B cell (primary cell): ENCODE data around the gene NIPSNAP2. TPM values are rescaled to one million over a fixed set of nuclear protein-coding genes. Genes with fewer than 3 reads are reported as not detected.

Source experiments
- ATAC-seq: fragments of 200-7000 bp; cut with Tn5 transposase; one replicate; pipeline ENCODE4 v1.10.0; 2021; ENCODE audit warnings: low read depth, mild to moderate bottlenecking, moderate number of reproducible peaks, moderate library complexity
- CTCF ChIA-PET: fragments of 350-600 bp; sonication (Branson Sonifier 250); formaldehyde crosslinking; loops from one replicate; lab custom pipeline; 2021; ENCODE audit warnings: antibody characterized with exemption, inconsistent platforms; lab: Charles Lee
- POLR2A ChIA-PET: fragments of 350-600 bp; sonication (Branson Sonifier 250); formaldehyde crosslinking; loops from one replicate; lab custom pipeline; 2021; ENCODE audit warnings: antibody characterized with exemption; lab: Charles Lee
- DNase-seq: peaks from one replicate; pipeline ENCODE4 v3.0.0; 2013
- H2AFZ ChIP-seq: 2 replicates; pipeline ENCODE4 v1.6.1; 2012; ENCODE audit warnings: mild to moderate bottlenecking, low read depth, low read length; ENCODE audit not compliant: insufficient read depth, poor library complexity, severe bottlenecking
- H3K27ac ChIP-seq, 2 donors: 1 replicate in 1 of 2; 2 replicates in 1 of 2; pipeline ENCODE4 v1.5.1; 2012 to 2013; ENCODE audit warnings: low read length in 2 of 2, mild to moderate bottlenecking in 2 of 2, moderate library complexity in 1 of 2
- H3K27me3 ChIP-seq, 4 experiments: fragments of 200-600 bp in 1 of 4; sonication (generic) in 1 of 4; replicated peaks in 1 of 4; 1 replicate in 2 of 4; 2 replicates in 2 of 4; pipeline versions ENCODE4 v1.6.1 to v1.7.0; 2013 to 2016; ENCODE audit warnings: low read length in 3 of 4, mild to moderate bottlenecking in 2 of 4, mixed read lengths in 1 of 4, moderate library complexity in 1 of 4; ENCODE audit not compliant: insufficient read depth in 4 of 4, control insufficient read depth in 3 of 4; ENCODE audit errors: control extremely low read depth in 1 of 4
- H3K36me3 ChIP-seq, 2 experiments: replicated peaks in 1 of 2; 1 replicate in 1 of 2; 2 replicates in 1 of 2; pipeline versions ENCODE4 v1.6.1 to v1.7.1; 2013; ENCODE audit warnings: low read length in 1 of 2; ENCODE audit not compliant: insufficient read depth in 2 of 2, control insufficient read depth in 1 of 2; ENCODE audit errors: control extremely low read depth in 1 of 2, extremely low read depth in 1 of 2
- H3K4me1 ChIP-seq, 2 donors: fragments of 200-600 bp in 1 of 2; sonication (generic) in 1 of 2; 1 replicate in 1 of 2; 2 replicates in 1 of 2; pipeline versions ENCODE4 v1.5.1 to v1.6.1; 2013 to 2017; ENCODE audit warnings: low read length in 2 of 2; ENCODE audit not compliant: control insufficient read depth in 2 of 2, insufficient read depth in 2 of 2
- H3K4me2 ChIP-seq: replicated peaks from 2 replicates; pipeline ENCODE3; 2012; ENCODE audit warnings: mild to moderate bottlenecking, low read depth, low read length; ENCODE audit not compliant: poor library complexity, severe bottlenecking
- H3K4me3 ChIP-seq, 5 experiments: fragments of 200-600 bp in 1 of 5; sonication (generic) in 1 of 5; 1 replicate in 3 of 5; 2 replicates in 2 of 5; pipeline versions ENCODE4 v1.5.1 to v1.7.0; 2011 to 2016; ENCODE audit warnings: low read length in 4 of 5, mild to moderate bottlenecking in 4 of 5, low read depth in 2 of 5, control low read depth in 1 of 5, moderate library complexity in 1 of 5; ENCODE audit not compliant: insufficient read depth in 1 of 5; ENCODE audit errors: control extremely low read depth in 1 of 5, extremely low read depth in 1 of 5
- H3K79me2 ChIP-seq: fragments of 200-600 bp; sonication (generic); one replicate; pipeline ENCODE4 v1.6.0; 2016; ENCODE audit warnings: low read length; ENCODE audit not compliant: control insufficient read depth, insufficient read depth
- H3K9ac ChIP-seq: fragments of 200-600 bp; sonication (generic); 2 replicates; pipeline ENCODE4 v1.6.1; 2017; ENCODE audit warnings: mild to moderate bottlenecking, low read length, moderate library complexity
- H3K9me3 ChIP-seq, 3 donors: one replicate each; pipeline versions ENCODE4 v1.6.1 to v1.7.1; 2013; ENCODE audit warnings: low read length in 2 of 3; ENCODE audit not compliant: control insufficient read depth in 2 of 3, insufficient read depth in 1 of 3; ENCODE audit errors: control extremely low read depth in 1 of 3
- H4K20me1 ChIP-seq: 2 replicates; pipeline ENCODE4 v1.6.0; 2012; ENCODE audit warnings: mild to moderate bottlenecking, low read length; ENCODE audit not compliant: insufficient read depth, control insufficient read depth, poor library complexity, severe bottlenecking
- H3K27ac Mint-ChIP-seq: one replicate; pipeline ENCODE4 v1.8.0; 2021; ENCODE audit warnings: mixed read lengths
- H3K27me3 Mint-ChIP-seq: one replicate; pipeline ENCODE4 v1.8.0; 2021; ENCODE audit warnings: mixed read lengths
- H3K4me1 Mint-ChIP-seq: one replicate; pipeline ENCODE4 v1.8.0; 2021; ENCODE audit warnings: mixed read lengths
- H3K4me3 Mint-ChIP-seq: one replicate; pipeline ENCODE4 v1.8.0; 2021; ENCODE audit warnings: mixed read lengths
- H3K9me3 Mint-ChIP-seq: one replicate; pipeline ENCODE4 v1.8.0; 2022; ENCODE audit warnings: mixed read lengths; ENCODE audit not compliant: insufficient read depth
- EZH2 ChIP-seq: IDR thresholded peaks from 2 replicates; pipeline ENCODE4 v1.6.1; 2012; ENCODE audit warnings: borderline replicate concordance, low read depth, mild to moderate bottlenecking, moderate library complexity, low read length; ENCODE audit not compliant: insufficient read depth, poor library complexity, severe bottlenecking
- WGBS: methylation state at CpG from one replicate; pipeline ENCODE4 v1.1.5; 2013; ENCODE audit warnings: missing lambda C conversion rate; ENCODE audit not compliant: insufficient coverage; 5-methylcytosine and 5-hydroxymethylcytosine counted together
- intact Hi-C: fragments of 100-400 bp; cut with micrococcal nuclease; formaldehyde crosslinking; loops from one replicate; pipeline ENCODE4 v1.10.0; 2022
- polyA plus RNA-seq: library from polyadenylated mRNA; depleted of rRNA; stranded (reverse); fragments of >200 nt; gene quantifications from 2 replicates; pipeline ENCODE4 v1.2.3, GENCODE V29; 2012
- total RNA-seq, 2 donors: library from RNA; stranded (reverse); fragments of 120-200 nt in 1 of 2; gene quantifications; 1 replicate in 1 of 2; 2 replicates in 1 of 2; pipeline versions ENCODE4 v1.2.3 to v1.2.4, GENCODE V29; 2013 to 2022
- TF ChIP-seq, protein P1 (sequence below): fragments of 200-600 bp; IDR thresholded peaks from one replicate; pipeline ENCODE4 v1.8.0; 2022; ENCODE audit warnings: antibody characterized with exemption, mild to moderate bottlenecking

NIPSNAP2 gene
- total and polyA plus RNA-seq, 2 donors (not counting 1 experiment from before 2014, with no cell fraction given): 19.6 to 40.4 TPM

GRCh38 chr7:55970561-55970960, 6.2 kb downstream of the NIPSNAP2 start:
- H3K27ac ChIP-seq: no peak overlapping the region
- H3K4me1 Mint-ChIP-seq: peaks cover 34% of the 10 kb centered on the region
- H3K27me3 Mint-ChIP-seq: no peaks in the 10 kb centered on the region
- no peak overlapping the region for H3K4me3 ChIP-seq
- 96% methylated on average over 7 of the region's 7 CpGs for WGBS
- peaks cover 2 to 3% of the 10 kb centered on the region in 2 experiments for H3K36me3 ChIP-seq
- intact Hi-C loops: no loop called here
- no peak overlapping the region for H3K9ac ChIP-seq
- CTCF ChIA-PET: no interaction called here
- H3K9me3 ChIP-seq: no peaks in the 10 kb centered on the region
- no peak overlapping the region for H3K27ac Mint-ChIP-seq
- H2AFZ ChIP-seq: no peak overlapping the region
- peaks cover 56% of the 10 kb centered on the region for H3K79me2 ChIP-seq
- peaks cover 45% of the 10 kb centered on the region for H4K20me1 ChIP-seq
- H3K9me3 Mint-ChIP-seq: no peaks in the 10 kb centered on the region
- POLR2A ChIA-PET: no interaction called here
- no peaks in the 10 kb centered on the region for H3K27me3 ChIP-seq
- no peak overlapping the region for H3K4me3 Mint-ChIP-seq
- H3K4me2 ChIP-seq: no peak overlapping the region
- no peak for DNase-seq
- ATAC-seq: no peak
- no peak for TF ChIP-seq EZH2
- TF ChIP-seq, protein P1, sequence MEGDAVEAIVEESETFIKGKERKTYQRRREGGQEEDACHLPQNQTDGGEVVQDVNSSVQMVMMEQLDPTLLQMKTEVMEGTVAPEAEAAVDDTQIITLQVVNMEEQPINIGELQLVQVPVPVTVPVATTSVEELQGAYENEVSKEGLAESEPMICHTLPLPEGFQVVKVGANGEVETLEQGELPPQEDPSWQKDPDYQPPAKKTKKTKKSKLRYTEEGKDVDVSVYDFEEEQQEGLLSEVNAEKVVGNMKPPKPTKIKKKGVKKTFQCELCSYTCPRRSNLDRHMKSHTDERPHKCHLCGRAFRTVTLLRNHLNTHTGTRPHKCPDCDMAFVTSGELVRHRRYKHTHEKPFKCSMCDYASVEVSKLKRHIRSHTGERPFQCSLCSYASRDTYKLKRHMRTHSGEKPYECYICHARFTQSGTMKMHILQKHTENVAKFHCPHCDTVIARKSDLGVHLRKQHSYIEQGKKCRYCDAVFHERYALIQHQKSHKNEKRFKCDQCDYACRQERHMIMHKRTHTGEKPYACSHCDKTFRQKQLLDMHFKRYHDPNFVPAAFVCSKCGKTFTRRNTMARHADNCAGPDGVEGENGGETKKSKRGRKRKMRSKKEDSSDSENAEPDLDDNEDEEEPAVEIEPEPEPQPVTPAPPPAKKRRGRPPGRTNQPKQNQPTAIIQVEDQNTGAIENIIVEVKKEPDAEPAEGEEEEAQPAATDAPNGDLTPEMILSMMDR: no peak
- no peaks in the 10 kb centered on the region for H3K4me1 ChIP-seq

GRCh38 chr7:55970978-55971377, 6.6 kb downstream of the NIPSNAP2 start:
- H3K9ac ChIP-seq: no peak overlapping the region
- H3K36me3 ChIP-seq: peaks cover 2 to 3% of the 10 kb centered on the region in 2 experiments
- H3K27me3 ChIP-seq: no peaks in the 10 kb centered on the region
- H2AFZ ChIP-seq: no peak overlapping the region
- Mint-ChIP-seq H3K27ac (no peak overlapping the region), H3K4me3 (no peak overlapping the region), H3K27me3 (no peaks in the 10 kb centered on the region), H3K4me1 (peaks cover 30% of the 10 kb centered on the region), H3K9me3 (no peaks in the 10 kb centered on the region)
- ATAC-seq: no peak
- H3K79me2 ChIP-seq: peaks cover 54% of the 10 kb centered on the region
- TF ChIP-seq EZH2: no peak
- TF ChIP-seq, protein P1: no peak
- DNase-seq: no peak
- intact Hi-C loops: no loop called here
- WGBS: 94% methylated on average over 5 of the region's 8 CpGs
- CTCF ChIA-PET: interaction anchor here (1.1 kb wide), 1 partner anchor 13 kb away, joined by 3 read pairs; no protein-coding TSS in a partner anchor
- POLR2A ChIA-PET: no interaction called here
- H3K27ac ChIP-seq: no peak overlapping the region
- no peak overlapping the region for H3K4me3 ChIP-seq
- no peaks in the 10 kb centered on the region for H3K9me3 ChIP-seq
- peaks cover 48% of the 10 kb centered on the region for H4K20me1 ChIP-seq
- H3K4me1 ChIP-seq: no peaks in the 10 kb centered on the region
- no peak overlapping the region for H3K4me2 ChIP-seq
